PC-3 (cell line): ENCODE measurements around the gene TMPRSS15. TPM values are rescaled to one million over a fixed set of nuclear protein-coding genes. Genes with fewer than 3 reads are reported as not detected.

Experiments
- ATAC-seq: fragments of 200-7000 bp; cut with Tn5 transposase; 2 replicates; pipeline ENCODE4 v1.9.1; 2020; ENCODE audit warnings: mild to moderate bottlenecking, moderate library complexity
- BruUV-seq: library from RNA; stranded (reverse); fragments of 400-500 nt; replicated peaks from 2 replicates; lab custom pipeline; 2021; lab: Mats Ljungman, UMichigan
- CTCF ChIA-PET: fragments of 300-600 bp; sonication (Branson Sonifier 250); formaldehyde crosslinking; loops from one replicate; lab custom pipeline; 2022; ENCODE audit warnings: antibody characterized with exemption; lab: Charles Lee
- POLR2A ChIA-PET: fragments of 300-600 bp; sonication (Branson Sonifier 250); formaldehyde crosslinking; loops from one replicate; lab custom pipeline; 2022; ENCODE audit warnings: antibody characterized with exemption; ENCODE audit not compliant: unreplicated experiment; lab: Charles Lee
- DNase-seq: peaks from one replicate; pipeline ENCODE4 v3.0.0-alpha.2; 2015
- H2AFZ ChIP-seq: fragments of 300-600 bp; sonication (generic); 2 replicates; pipeline ENCODE4 v1.6.0; 2016; ENCODE audit warnings: antibody characterized with exemption, low read length
- H3F3A ChIP-seq: fragments of 300-600 bp; sonication (generic); one replicate; pipeline ENCODE4 v1.6.0; 2017; ENCODE audit warnings: antibody characterized with exemption, low read length, control low read depth, mild to moderate bottlenecking; ENCODE audit not compliant: unreplicated experiment
- H3K27ac ChIP-seq: fragments of 300-600 bp; sonication (generic); 2 replicates; pipeline ENCODE4 v1.5.1; 2016; ENCODE audit warnings: mild to moderate bottlenecking, low read length
- H3K27me3 ChIP-seq: fragments of 300-600 bp; sonication (generic); 2 replicates; pipeline ENCODE4 v1.6.1; 2016; ENCODE audit warnings: low read length, mixed read lengths
- H3K36me3 ChIP-seq: fragments of 300-600 bp; sonication (generic); 2 replicates; pipeline ENCODE4 v1.6.1; 2016; ENCODE audit warnings: low read depth, mixed run types, low read length, mixed read lengths
- H3K4me1 ChIP-seq: fragments of 300-600 bp; sonication (generic); 2 replicates; pipeline ENCODE4 v1.5.1; 2016; ENCODE audit warnings: low read length; ENCODE audit not compliant: insufficient read depth
- H3K4me2 ChIP-seq: fragments of 300-600 bp; sonication (generic); 2 replicates; pipeline ENCODE4 v1.6.0; 2016; ENCODE audit warnings: low read length
- H3K4me3 ChIP-seq: fragments of 300-600 bp; sonication (generic); 2 replicates; pipeline ENCODE4 v1.5.1; 2016; ENCODE audit warnings: mild to moderate bottlenecking, low read length, mixed read lengths
- H3K79me2 ChIP-seq: fragments of 300-600 bp; sonication (generic); 2 replicates; pipeline ENCODE4 v1.6.1; 2017; ENCODE audit warnings: low read length, mixed read lengths
- H3K9ac ChIP-seq: fragments of 300-600 bp; sonication (generic); 2 replicates; pipeline ENCODE4 v1.6.0; 2016; ENCODE audit warnings: mild to moderate bottlenecking, low read length
- H3K9me2 ChIP-seq: fragments of 300-600 bp; sonication (generic); replicated peaks from 2 replicates; pipeline ENCODE4 v1.6.1; 2016; ENCODE audit warnings: mixed run types, low read length, mixed read lengths
- H3K9me3 ChIP-seq: fragments of 300-600 bp; sonication (generic); 2 replicates; pipeline ENCODE4 v1.6.1; 2016; ENCODE audit warnings: low read length, mixed read lengths
- H4K20me1 ChIP-seq: fragments of 300-600 bp; sonication (generic); 2 replicates; pipeline ENCODE4 v1.6.1; 2016; ENCODE audit warnings: low read length, mixed read lengths
- EZH2 ChIP-seq: fragments of 300-600 bp; sonication (generic); IDR thresholded peaks from one replicate; pipeline ENCODE4 v1.6.1; 2017; ENCODE audit warnings: antibody characterized with exemption, mild to moderate bottlenecking, low read length; ENCODE audit not compliant: unreplicated experiment
- EZH2phosphoT487 ChIP-seq: fragments of 300-600 bp; sonication (generic); IDR thresholded peaks from 2 replicates; pipeline ENCODE4 v1.6.1; 2018; ENCODE audit warnings: mild to moderate bottlenecking, antibody characterized with exemption, low read length, borderline replicate concordance
- intact Hi-C: fragments of 100-400 bp; cut with micrococcal nuclease; formaldehyde crosslinking; loops from 2 replicates; pipeline ENCODE4 v1.9.0; 2023
- total RNA-seq: library from RNA; depleted of rRNA; stranded (reverse); fragments of >200 nt; gene quantifications from 2 replicates; pipeline ENCODE4 v1.2.3, GENCODE V29; 2014
- TF ChIP-seq, protein P1 (sequence below): fragments of 300-600 bp; sonication (generic); conservative IDR thresholded peaks from 2 replicates; pipeline ENCODE4 v1.5.1; 2017; ENCODE audit warnings: antibody characterized with exemption, low read depth, mild to moderate bottlenecking, low read length

The TMPRSS15 gene
- total RNA-seq, 1 experiment from 2014 or later = not detected

- intact Hi-C loops = no loop called here
- no TSS peak for BruUV-seq
- H3K27me3 ChIP-seq = peaks cover 44% of the 10 kb centered on the region
- H2AFZ ChIP-seq = no peak overlapping the region
- H3K79me2 ChIP-seq = no peaks in the 10 kb centered on the region
- H3K9me3 ChIP-seq = no peaks in the 10 kb centered on the region
- TF ChIP-seq, protein P1, sequence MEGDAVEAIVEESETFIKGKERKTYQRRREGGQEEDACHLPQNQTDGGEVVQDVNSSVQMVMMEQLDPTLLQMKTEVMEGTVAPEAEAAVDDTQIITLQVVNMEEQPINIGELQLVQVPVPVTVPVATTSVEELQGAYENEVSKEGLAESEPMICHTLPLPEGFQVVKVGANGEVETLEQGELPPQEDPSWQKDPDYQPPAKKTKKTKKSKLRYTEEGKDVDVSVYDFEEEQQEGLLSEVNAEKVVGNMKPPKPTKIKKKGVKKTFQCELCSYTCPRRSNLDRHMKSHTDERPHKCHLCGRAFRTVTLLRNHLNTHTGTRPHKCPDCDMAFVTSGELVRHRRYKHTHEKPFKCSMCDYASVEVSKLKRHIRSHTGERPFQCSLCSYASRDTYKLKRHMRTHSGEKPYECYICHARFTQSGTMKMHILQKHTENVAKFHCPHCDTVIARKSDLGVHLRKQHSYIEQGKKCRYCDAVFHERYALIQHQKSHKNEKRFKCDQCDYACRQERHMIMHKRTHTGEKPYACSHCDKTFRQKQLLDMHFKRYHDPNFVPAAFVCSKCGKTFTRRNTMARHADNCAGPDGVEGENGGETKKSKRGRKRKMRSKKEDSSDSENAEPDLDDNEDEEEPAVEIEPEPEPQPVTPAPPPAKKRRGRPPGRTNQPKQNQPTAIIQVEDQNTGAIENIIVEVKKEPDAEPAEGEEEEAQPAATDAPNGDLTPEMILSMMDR = no peak
- no peak for TF ChIP-seq EZH2
- TF ChIP-seq EZH2phosphoT487 = no peak
- DNase-seq (no peak), ATAC-seq (no peak)
- H3K27ac ChIP-seq = no peak overlapping the region
- H4K20me1 ChIP-seq = no peaks in the 10 kb centered on the region
- ChIA-PET CTCF (no interaction called here), POLR2A (no interaction called here)
- H3K9me2 ChIP-seq = no peaks in the 10 kb centered on the region
- no peak overlapping the region for H3K4me3 ChIP-seq
- H3K4me2 ChIP-seq = no peak overlapping the region
- H3F3A ChIP-seq = no peaks in the 10 kb centered on the region
- H3K9ac ChIP-seq = no peak overlapping the region
- H3K36me3 ChIP-seq = no peaks in the 10 kb centered on the region
- H3K4me1 ChIP-seq = no peaks in the 10 kb centered on the region
These were observed 113.7 kb downstream of the TMPRSS15 start for GRCh38 chr21:18289876-18290275.

- ATAC-seq (no peak), DNase-seq (no peak)
- Histone ChIP-seq H3K36me3 (no peaks in the 10 kb centered on the region), H3K79me2 (no peaks in the 10 kb centered on the region), H3K4me3 (no peak overlapping the region), H3K9me2 (no peaks in the 10 kb centered on the region), H3K9ac (no peak overlapping the region), H3K27ac (no peak overlapping the region), H3K27me3 (peaks cover 22% of the 10 kb centered on the region; the same call in 1 of the 2 replicates), H3K4me2 (no peak overlapping the region), H3F3A (no peaks in the 10 kb centered on the region), H3K9me3 (0 out of 2 replicates have a peak, but pooled peaks cover 3% of the 10 kb centered on the region), H3K4me1 (no peaks in the 10 kb centered on the region), H2AFZ (no peak overlapping the region), H4K20me1 (no peaks in the 10 kb centered on the region)
- ChIA-PET CTCF (no interaction called here), POLR2A (no interaction called here)
- intact Hi-C loops = no loop called here
- BruUV-seq = no TSS peak
- TF ChIP-seq EZH2 (no peak), EZH2phosphoT487 (no peak)
- TF ChIP-seq, protein P1 = no peak
These were observed 118.2 kb downstream of the TMPRSS15 start for GRCh38 chr21:18285379-18285778.

DNA sequence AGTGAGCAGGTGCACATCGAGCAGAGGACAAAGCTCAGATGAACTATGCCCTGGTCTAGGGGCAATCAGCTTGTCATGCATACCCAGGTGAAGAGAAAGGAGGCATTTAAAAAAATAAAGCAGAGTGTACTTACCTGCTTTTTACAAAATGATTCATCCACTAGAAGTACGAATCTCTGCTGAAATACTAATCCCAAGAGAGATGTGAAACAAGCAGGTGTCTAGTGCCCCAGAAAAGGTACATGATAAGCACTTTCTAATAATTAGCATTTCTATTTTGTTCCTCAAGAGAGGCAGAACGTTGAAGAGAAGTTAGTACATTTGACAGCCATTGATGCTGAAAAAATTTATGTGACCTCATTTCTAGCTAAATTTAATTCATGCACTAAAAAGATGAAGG, 127.8 kb downstream of the TMPRSS15 start:
- ATAC-seq (no peak), DNase-seq (no peak)
- ChIA-PET POLR2A (no interaction called here), CTCF (no interaction called here)
- Histone ChIP-seq H3K27me3 (peaks cover 26% of the 10 kb centered on the region; the same call in 1 of the 2 replicates), H3K9ac (no peak overlapping the region), H3K4me2 (no peak overlapping the region), H2AFZ (no peak overlapping the region), H3K4me3 (no peak overlapping the region), H3K9me2 (no peaks in the 10 kb centered on the region), H4K20me1 (no peaks in the 10 kb centered on the region), H3F3A (no peaks in the 10 kb centered on the region), H3K4me1 (no peaks in the 10 kb centered on the region), H3K9me3 (0 out of 2 replicates have a peak, but pooled peaks cover under 1% of the 10 kb centered on the region), H3K79me2 (no peaks in the 10 kb centered on the region), H3K36me3 (no peaks in the 10 kb centered on the region), H3K27ac (no peak overlapping the region)
- intact Hi-C loops = no loop called here
- no TSS peak for BruUV-seq
- no peak for TF ChIP-seq EZH2
- TF ChIP-seq EZH2phosphoT487 = no peak
- TF ChIP-seq, protein P1 = no peak
